Measurements from ENCODE around the gene RBMX2.
"Not testable (repeated sequence)": the region's sequence is repeated elsewhere in the genome, so short reads cannot be mapped to it uniquely, and the experiment has no call there.

The RBMX2 gene, protein sequence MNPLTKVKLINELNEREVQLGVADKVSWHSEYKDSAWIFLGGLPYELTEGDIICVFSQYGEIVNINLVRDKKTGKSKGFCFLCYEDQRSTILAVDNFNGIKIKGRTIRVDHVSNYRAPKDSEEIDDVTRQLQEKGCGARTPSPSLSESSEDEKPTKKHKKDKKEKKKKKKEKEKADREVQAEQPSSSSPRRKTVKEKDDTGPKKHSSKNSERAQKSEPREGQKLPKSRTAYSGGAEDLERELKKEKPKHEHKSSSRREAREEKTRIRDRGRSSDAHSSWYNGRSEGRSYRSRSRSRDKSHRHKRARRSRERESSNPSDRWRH

GRCh38 chrX:130401415-130402207, at the start of gene RBMX2:
Gene RBMX2, plus strand, starts transcription at chrX:130401987. Its CDS starts 46 bp downstream, at chrX:130402033.
- DNase-seq (ENCODE audit: low spot score), result peak; percentile 79

GRCh38 chrX:130352050-130352449, 49.7 kb upstream of the RBMX2 start:
- not testable (repeated sequence) for DNase-seq (ENCODE audit: low spot score)

GRCh38 chrX:130376077-130376476, 25.7 kb upstream of the RBMX2 start:
- no peak for DNase-seq (ENCODE audit: low spot score)

DNA sequence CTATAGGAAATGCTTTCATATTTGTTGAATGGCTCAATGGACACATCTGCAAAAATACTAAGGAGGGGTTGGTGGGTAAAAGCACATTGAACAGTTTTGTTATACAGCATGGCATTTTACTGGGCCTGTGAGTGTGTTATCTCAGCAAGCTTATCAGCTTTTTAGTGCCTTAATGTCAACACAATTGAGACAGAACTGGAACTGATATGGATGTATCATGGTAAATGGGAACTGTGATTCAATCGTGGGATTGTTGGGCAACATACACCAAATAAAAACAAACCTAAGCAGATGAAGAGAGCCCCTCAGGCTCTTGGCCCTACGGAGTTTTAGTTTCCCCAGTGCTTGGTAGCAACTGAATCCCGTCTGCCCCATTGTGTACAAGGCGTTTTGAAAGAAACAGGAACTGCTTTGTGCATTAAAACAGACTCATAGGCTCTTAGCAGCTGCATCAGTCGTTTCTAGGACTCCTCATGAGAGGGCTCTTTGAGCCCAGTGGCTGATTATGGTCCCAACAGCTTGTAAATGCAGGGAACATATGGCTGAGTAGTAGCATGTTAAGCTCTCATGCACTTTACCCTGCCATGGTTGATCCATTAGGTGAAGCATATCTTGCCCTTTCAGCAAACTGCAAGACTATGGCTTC, 23.6 kb upstream of the RBMX2 start:
- no peak for DNase-seq (ENCODE audit: low spot score)

GRCh38 chrX:130385520-130385919, 16.3 kb upstream of the RBMX2 start, which contains the start of gene GPR119:
Gene GPR119, minus strand, starts transcription at chrX:130385674. Its CDS starts 227 bp downstream, at chrX:130385447.
- no peak for DNase-seq (ENCODE audit: low spot score)

GRCh38 chrX:130386408-130386808, 15.4 kb upstream of the RBMX2 start:
- DNase-seq (ENCODE audit: low spot score), result no peak

GRCh38 chrX:130393451-130394074, 8.2 kb upstream of the RBMX2 start:
- DNase-seq (ENCODE audit: low spot score), result peak; percentile 62

- no peak for DNase-seq (ENCODE audit: low spot score)
Measured at GRCh38 chrX:130395341-130395740, 6.4 kb upstream of the RBMX2 start.

- no peak for DNase-seq (ENCODE audit: low spot score)
Measured at GRCh38 chrX:130402208-130402684, 459 bp downstream of the RBMX2 start.

- DNase-seq (ENCODE audit: low spot score), result no peak
Measured at GRCh38 chrX:130413415-130413814, 11.6 kb downstream of the RBMX2 start.

GRCh38 chrX:130414800-130415199, 13.0 kb downstream of the RBMX2 start:
- DNase-seq (ENCODE audit: low spot score), result no peak

DNA sequence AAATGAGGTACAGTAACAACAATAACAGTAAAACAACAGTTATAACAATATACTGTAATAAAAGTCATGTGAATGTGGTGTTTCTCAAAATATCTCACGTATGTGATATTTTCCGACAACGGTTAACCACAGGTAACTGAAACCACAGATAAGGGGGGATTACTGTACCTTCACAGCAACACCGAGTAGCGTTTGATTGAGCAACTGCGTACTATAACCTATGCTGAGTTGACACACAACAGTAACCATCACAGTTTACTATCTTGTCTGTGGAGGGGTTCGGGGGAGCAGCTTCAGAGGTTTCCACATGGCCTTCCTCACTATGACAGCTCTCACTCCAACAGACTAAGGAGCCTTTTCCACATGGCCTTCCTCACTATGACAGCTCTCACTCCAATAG, 13.4 kb downstream of the RBMX2 start:
- DNase-seq (ENCODE audit: low spot score), result no peak

- no peak for DNase-seq (ENCODE audit: low spot score)
Measured at GRCh38 chrX:130416785-130417184, 15.0 kb downstream of the RBMX2 start.

DNA sequence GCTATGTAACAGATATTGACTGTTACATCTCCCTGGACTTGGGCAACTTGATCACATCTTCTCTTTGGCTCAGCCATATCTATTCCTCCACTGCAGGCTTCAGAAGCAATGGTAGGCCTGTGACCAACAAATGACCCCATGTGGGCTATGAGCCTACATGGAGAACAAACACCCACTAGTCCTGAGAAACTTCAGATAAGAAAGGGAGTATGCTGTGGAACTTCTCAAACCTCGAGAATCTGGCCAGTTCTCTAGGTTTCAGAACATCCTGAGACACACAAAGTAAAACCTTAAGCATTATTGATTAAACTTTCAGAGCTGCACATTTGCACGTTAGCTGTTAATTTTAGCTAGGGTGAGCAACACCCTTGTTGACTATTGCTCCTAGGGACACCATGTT, 16.3 kb downstream of the RBMX2 start:
- no peak for DNase-seq (ENCODE audit: low spot score)

DNA sequence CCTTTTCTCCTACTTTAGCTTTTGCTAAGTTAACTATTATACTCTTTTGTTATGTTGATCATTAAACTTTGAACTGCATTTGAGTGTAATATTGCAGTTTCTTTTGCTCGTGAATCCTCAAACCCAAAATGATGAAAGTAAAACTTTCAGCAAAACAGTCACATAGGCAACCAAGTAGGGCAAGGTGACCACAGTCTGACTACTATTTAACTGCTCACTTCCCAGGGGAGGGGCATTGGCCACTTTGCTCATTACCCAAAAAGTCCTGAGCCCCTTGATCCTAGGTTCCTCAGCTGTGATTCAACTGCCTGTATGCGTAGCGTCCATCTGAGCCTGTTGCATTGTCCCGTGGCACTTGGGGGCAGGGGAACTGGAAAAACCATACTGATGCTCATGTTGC, 17.0 kb downstream of the RBMX2 start:
- no peak for DNase-seq (ENCODE audit: low spot score)

- no peak for DNase-seq (ENCODE audit: low spot score)
Measured at GRCh38 chrX:130419263-130419662, 17.5 kb downstream of the RBMX2 start.

DNA sequence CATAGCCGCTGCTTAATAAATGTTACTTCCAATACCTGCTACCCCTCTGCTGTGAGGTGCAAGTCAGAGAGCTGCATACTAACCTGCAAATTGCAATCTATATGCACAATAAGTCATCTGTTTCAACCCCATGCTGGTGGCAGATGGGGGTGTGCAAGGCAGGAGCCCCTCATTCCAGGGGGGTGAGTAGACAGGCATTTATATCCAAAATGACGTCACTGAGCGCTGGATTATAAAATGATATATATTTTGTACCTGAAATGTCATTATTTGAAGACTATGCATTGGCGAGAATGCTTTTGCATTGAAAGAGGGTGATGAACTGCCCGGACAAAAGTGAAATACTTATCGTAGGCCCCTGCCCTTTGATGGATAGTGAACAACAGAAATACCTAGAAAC, 24.7 kb downstream of the RBMX2 start:
- DNase-seq (ENCODE audit: low spot score), result no peak

- not testable (repeated sequence) for DNase-seq (ENCODE audit: low spot score)
Measured at GRCh38 chrX:130429236-130429635, 27.4 kb downstream of the RBMX2 start.

DNA sequence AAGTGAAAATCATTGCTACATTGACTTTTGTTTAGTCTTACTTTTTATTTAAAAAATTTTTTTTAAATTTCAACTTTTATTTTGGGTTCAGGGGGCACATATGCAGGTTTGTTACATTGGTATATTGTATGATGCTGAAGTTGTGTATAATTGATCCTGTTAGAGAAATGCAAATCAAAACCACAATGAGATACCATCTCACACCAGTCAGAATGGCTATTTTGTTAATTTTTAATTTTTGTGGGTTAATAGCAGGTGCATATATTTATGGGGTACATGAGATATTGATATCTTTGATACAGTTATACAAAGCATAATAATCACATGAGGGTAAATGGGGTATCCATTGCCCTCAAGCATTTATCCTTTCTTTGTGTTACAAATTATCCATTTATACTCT, 34.1 kb downstream of the RBMX2 start:
- no peak for DNase-seq (ENCODE audit: low spot score)

DNA sequence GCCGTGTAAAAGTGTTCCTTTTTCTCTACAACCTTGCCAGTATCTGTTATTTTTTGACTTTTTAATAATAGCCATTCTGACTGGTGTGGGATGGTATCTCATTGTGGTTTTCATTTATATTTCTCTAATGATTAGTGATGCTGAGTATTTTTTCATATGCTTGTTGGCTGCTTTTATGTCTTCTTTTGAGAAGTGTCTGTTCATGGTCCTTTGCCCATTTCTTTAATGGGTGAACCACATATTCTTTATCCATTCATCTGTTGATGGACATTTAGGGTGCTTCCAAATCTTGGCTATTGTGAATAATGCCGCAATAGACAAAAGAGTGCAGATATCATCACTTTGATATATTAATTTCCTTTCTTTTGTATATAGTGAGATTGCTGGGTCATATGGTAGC, 36.2 kb downstream of the RBMX2 start:
- not testable (repeated sequence) for DNase-seq (ENCODE audit: low spot score)

- peak; percentile 43 for DNase-seq (ENCODE audit: low spot score)
Measured at GRCh38 chrX:130443875-130444274, 42.1 kb downstream of the RBMX2 start.

Measured in kidney tubule cell (primary cell).